Mucosa of rectum (tissue), 2 donors: Measurements from ENCODE around the gene KCTD17.

Experiments used
- H3K27ac ChIP-seq, 2 donors: one replicate each; pipeline ENCODE4 v1.7.0; 2013; ENCODE audit warnings: inconsistent platforms in 2 of 2, low read depth in 2 of 2, low read length in 2 of 2
- H3K27me3 ChIP-seq, 2 donors: one replicate each; pipeline ENCODE4 v1.7.0; 2013; ENCODE audit warnings: low read length in 2 of 2; ENCODE audit not compliant: control insufficient read depth in 2 of 2, insufficient read depth in 2 of 2
- H3K36me3 ChIP-seq, 2 donors: one replicate each; pipeline ENCODE4 v1.7.0; 2013; ENCODE audit warnings: low read length in 2 of 2; ENCODE audit not compliant: control insufficient read depth in 2 of 2, insufficient read depth in 2 of 2
- H3K4me1 ChIP-seq, 2 donors: one replicate each; pipeline ENCODE4 v1.7.0; 2013; ENCODE audit warnings: low read length in 2 of 2, mild to moderate bottlenecking in 1 of 2; ENCODE audit not compliant: control insufficient read depth in 2 of 2, insufficient read depth in 2 of 2
- H3K4me3 ChIP-seq, 2 donors: one replicate each; pipeline ENCODE4 v1.7.0; 2013; ENCODE audit warnings: low read length in 2 of 2
- H3K9ac ChIP-seq, 2 donors: one replicate each; pipeline ENCODE4 v1.7.0; 2013; ENCODE audit warnings: low read length in 2 of 2, low read depth in 1 of 2, mild to moderate bottlenecking in 1 of 2
- H3K9me3 ChIP-seq, 2 donors: one replicate each; pipeline ENCODE4 v1.7.0; 2013; ENCODE audit warnings: low read length in 2 of 2; ENCODE audit not compliant: control insufficient read depth in 2 of 2
- donor health status: healthy.
- donor health status: Normal muscosa, but diverticular disease.

KCTD17 gene

GRCh38 chr22:37059876-37060449, 8.4 kb downstream of the KCTD17 start:
- H3K27ac ChIP-seq: no peak overlapping the region
- no peak overlapping the region for H3K9ac ChIP-seq
- no peaks in the 10 kb centered on the region for H3K9me3 ChIP-seq
- H3K27me3 ChIP-seq: no peaks in the 10 kb centered on the region
- H3K36me3 ChIP-seq: peaks cover 19 to 30% of the 10 kb centered on the region in 2 donors
- no peak overlapping the region for H3K4me3 ChIP-seq
- peaks cover 0 to 7% of the 10 kb centered on the region in 2 donors for H3K4me1 ChIP-seq

GRCh38 chr22:37060801-37061610, 9.5 kb downstream of the KCTD17 start:
- H3K9me3 ChIP-seq: no peaks in the 10 kb centered on the region
- H3K9ac ChIP-seq: no peak overlapping the region
- no peaks in the 10 kb centered on the region for H3K27me3 ChIP-seq
- H3K27ac ChIP-seq: no peak overlapping the region
- peaks cover 0 to 7% of the 10 kb centered on the region in 2 donors for H3K4me1 ChIP-seq
- peaks cover 19 to 29% of the 10 kb centered on the region in 2 donors for H3K36me3 ChIP-seq
- H3K4me3 ChIP-seq: no peak overlapping the region

DNA sequence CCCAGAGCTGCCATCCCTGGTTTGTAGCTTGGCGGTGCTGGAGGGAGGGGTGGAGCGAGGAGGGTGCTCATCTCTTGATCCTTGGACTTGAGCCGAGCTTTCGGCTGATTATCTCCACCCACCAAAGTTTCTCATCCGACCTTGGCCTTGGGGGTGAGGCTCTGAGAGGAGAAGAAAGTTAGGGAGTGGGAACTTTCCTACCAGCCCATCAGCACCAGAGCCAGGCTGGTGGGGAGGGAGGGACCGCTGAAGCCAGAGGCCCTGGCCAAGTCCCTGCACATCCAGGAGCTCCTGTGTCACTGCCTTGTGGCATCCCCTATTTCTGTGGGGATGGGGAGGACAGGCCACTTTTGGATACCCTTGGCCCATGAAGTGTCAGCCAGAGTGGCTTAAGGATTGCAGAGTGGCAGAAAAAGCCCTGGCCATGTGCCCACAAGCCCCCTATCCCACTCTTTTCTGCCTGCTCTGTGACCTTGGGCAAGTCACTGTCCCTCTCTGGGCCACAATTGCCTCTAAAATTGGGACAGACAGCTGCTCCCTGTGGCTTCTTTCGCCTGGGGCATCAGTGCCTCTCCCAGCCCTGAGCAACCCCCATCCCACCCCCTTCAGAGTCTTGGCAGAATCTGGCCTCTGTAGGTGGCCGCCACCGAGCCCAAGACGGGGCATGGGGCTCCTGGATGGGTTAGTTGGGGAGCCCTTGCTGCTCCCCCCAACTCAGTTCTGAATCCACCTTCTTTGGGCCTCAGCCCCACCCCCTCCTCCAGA, 10.3 kb downstream of the KCTD17 start:
- H3K27ac ChIP-seq: no peak overlapping the region
- no peaks in the 10 kb centered on the region for H3K9me3 ChIP-seq
- H3K36me3 ChIP-seq: peaks cover 16 to 23% of the 10 kb centered on the region in 2 donors

GRCh38 chr22:37062376-37062675, 10.8 kb downstream of the KCTD17 start:
- Histone ChIP-seq H3K36me3 (peaks cover 12 to 18% of the 10 kb centered on the region in 2 donors), H3K4me3 (no peak overlapping the region), H3K27me3 (no peaks in the 10 kb centered on the region), H3K4me1 (peaks cover 0 to 7% of the 10 kb centered on the region in 2 donors), H3K27ac (no peak overlapping the region), H3K9me3 (no peaks in the 10 kb centered on the region), H3K9ac (no peak overlapping the region)

More for the DNA sequence above, 10.3 kb downstream of the KCTD17 start:
- H3K4me3 ChIP-seq: no peak overlapping the region
- no peaks in the 10 kb centered on the region for H3K27me3 ChIP-seq
- peaks cover 0 to 7% of the 10 kb centered on the region in 2 donors for H3K4me1 ChIP-seq
- H3K9ac ChIP-seq: no peak overlapping the region

GRCh38 chr22:37062702-37063381, 11.3 kb downstream of the KCTD17 start:
- H3K9ac ChIP-seq: no peak overlapping the region
- H3K27ac ChIP-seq: no peak overlapping the region
- no peak overlapping the region for H3K4me3 ChIP-seq
- peaks cover under 1 to 2% of the 10 kb centered on the region in 2 donors for H3K27me3 ChIP-seq
- no peaks in the 10 kb centered on the region for H3K9me3 ChIP-seq
- peaks cover 0 to 6% of the 10 kb centered on the region in 2 donors for H3K4me1 ChIP-seq
- peaks cover 7 to 14% of the 10 kb centered on the region in 2 donors for H3K36me3 ChIP-seq

- H3K4me1 ChIP-seq: peaks cover 0 to 4% of the 10 kb centered on the region in 2 donors
- H3K36me3 ChIP-seq: peaks cover 5 to 6% of the 10 kb centered on the region in 2 donors
- H3K9me3 ChIP-seq: no peaks in the 10 kb centered on the region
- H3K27me3 ChIP-seq: peaks cover 7 to 8% of the 10 kb centered on the region in 2 donors
- H3K27ac ChIP-seq: no peak overlapping the region
- H3K4me3 ChIP-seq: no peak overlapping the region
- H3K9ac ChIP-seq: no peak overlapping the region
Observed at GRCh38 chr22:37063431-37064420, 12.2 kb downstream of the KCTD17 start.

DNA sequence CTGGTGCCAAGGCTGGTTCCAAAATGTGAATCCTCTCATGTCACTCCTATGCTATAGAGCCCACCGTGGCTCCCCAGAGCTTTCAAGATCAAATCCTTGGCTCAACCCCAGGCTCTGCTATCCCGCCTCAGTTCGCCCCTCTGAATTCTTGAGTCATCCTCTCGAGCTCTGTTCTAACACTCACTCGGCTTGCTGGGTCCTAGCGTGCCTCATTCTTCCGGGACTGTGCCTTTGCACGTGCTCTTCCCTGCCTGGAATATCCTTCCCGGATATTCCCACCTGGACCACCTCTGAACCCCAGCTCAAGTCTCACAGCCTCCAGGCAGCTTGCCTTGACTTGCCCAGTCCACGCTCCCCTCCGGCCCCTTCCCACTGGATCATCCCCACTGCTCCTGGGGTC, 13.0 kb downstream of the KCTD17 start:
- Histone ChIP-seq H3K36me3 (peaks cover 1 to 3% of the 10 kb centered on the region in 2 donors), H3K9me3 (no peaks in the 10 kb centered on the region), H3K9ac (no peak overlapping the region), H3K4me3 (no peak overlapping the region), H3K27me3 (peaks cover 7 to 8% of the 10 kb centered on the region in 2 donors), H3K27ac (no peak overlapping the region), H3K4me1 (peaks cover 0 to 4% of the 10 kb centered on the region in 2 donors)

GRCh38 chr22:37065180-37065579, 13.6 kb downstream of the KCTD17 start:
- H3K4me3 ChIP-seq: no peak overlapping the region
- H3K36me3 ChIP-seq: peaks cover 0 to 2% of the 10 kb centered on the region in 2 donors
- H3K4me1 ChIP-seq: peaks cover 0 to 4% of the 10 kb centered on the region in 2 donors

DNA sequence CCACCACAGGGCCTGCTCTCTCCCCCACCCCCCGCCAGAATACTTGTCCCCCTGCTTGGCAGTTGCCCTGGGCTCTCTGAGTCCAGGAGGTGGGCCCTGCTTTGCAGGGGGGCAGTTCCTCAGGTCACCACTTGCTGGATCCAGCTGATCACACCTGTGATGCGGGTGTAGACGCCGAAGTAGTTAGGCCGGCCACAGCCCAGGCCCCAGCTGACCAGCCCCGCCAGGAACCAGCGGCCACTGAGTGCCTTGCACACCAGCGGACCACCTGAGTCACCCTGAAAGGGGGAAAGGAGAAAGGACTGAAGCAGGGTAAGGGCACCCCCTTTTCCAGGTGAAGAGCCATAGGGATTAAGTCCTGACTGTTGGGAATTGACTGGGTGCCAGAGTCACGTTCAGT, 14.4 kb downstream of the KCTD17 start:
- Histone ChIP-seq H3K4me1 (peaks cover 0 to 4% of the 10 kb centered on the region in 2 donors), H3K9me3 (no peaks in the 10 kb centered on the region), H3K27me3 (peaks cover 10 to 16% of the 10 kb centered on the region in 2 donors), H3K9ac (no peak overlapping the region), H3K27ac (no peak overlapping the region), H3K4me3 (no peak overlapping the region), H3K36me3 (peaks cover 0 to 2% of the 10 kb centered on the region in 2 donors)

More at GRCh38 chr22:37065180-37065579, 13.6 kb downstream of the KCTD17 start:
- no peak overlapping the region for H3K9ac ChIP-seq
- H3K9me3 ChIP-seq: no peaks in the 10 kb centered on the region
- no peak overlapping the region for H3K27ac ChIP-seq
- peaks cover 9 to 14% of the 10 kb centered on the region in 2 donors for H3K27me3 ChIP-seq
